KOPT-K1 (cell line): Measurements from ENCODE around the gene ZEB2.

Source experiments
- H3K27ac ChIP-seq: fragments of 200-600 bp; sonication (generic); 2 replicates; pipeline ENCODE4 v1.5.1; 2016; ENCODE audit warnings: antibody characterized with exemption, mild to moderate bottlenecking, low read depth, low read length; ENCODE audit not compliant: poor library complexity, severe bottlenecking
- H3K36me3 ChIP-seq: fragments of 200-600 bp; sonication (generic); 2 replicates; pipeline ENCODE4 v1.5.1; 2017; ENCODE audit warnings: antibody characterized with exemption, mild to moderate bottlenecking, low read length, moderate library complexity; ENCODE audit not compliant: insufficient read depth
- H3K9me3 ChIP-seq: fragments of 200-600 bp; sonication (generic); 2 replicates; pipeline ENCODE4 v1.5.1; 2017; ENCODE audit warnings: antibody characterized with exemption, low read length, mild to moderate bottlenecking; ENCODE audit not compliant: insufficient read depth, poor library complexity, severe bottlenecking

ZEB2 gene

DNA sequence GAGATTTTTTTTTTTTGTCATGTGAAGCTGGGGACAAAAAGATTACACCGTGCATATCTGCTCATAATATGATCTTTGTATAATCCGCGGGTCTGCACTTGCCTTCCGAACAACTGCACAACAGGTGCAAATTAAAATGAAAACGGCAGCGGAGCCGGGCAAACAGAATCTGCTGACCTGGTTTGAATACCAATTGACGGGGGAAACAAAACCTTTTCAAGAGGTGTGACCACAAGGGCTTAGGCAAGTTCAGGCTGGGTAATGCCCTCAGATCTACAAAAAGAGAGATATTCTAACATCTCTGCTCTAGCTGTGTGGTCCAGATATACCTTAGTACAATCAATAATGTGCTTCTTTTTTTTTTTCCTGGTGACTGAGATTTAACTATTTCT is 88.5 kb downstream of the ZEB2 start:
- no peaks in the 10 kb centered on the region for H3K9me3 ChIP-seq
- H3K27ac ChIP-seq = no peak overlapping the region
- H3K36me3 ChIP-seq = no peaks in the 10 kb centered on the region

- H3K27ac ChIP-seq = no peak overlapping the region
- H3K9me3 ChIP-seq = no peaks in the 10 kb centered on the region
- H3K36me3 ChIP-seq = no peaks in the 10 kb centered on the region
Observed at GRCh38 chr2:144430722-144431391, 89.1 kb downstream of the ZEB2 start.

- Histone ChIP-seq H3K9me3 (no peaks in the 10 kb centered on the region), H3K36me3 (no peaks in the 10 kb centered on the region), H3K27ac (no peak overlapping the region)
Observed at GRCh38 chr2:144429396-144430112, 90.4 kb downstream of the ZEB2 start.

DNA sequence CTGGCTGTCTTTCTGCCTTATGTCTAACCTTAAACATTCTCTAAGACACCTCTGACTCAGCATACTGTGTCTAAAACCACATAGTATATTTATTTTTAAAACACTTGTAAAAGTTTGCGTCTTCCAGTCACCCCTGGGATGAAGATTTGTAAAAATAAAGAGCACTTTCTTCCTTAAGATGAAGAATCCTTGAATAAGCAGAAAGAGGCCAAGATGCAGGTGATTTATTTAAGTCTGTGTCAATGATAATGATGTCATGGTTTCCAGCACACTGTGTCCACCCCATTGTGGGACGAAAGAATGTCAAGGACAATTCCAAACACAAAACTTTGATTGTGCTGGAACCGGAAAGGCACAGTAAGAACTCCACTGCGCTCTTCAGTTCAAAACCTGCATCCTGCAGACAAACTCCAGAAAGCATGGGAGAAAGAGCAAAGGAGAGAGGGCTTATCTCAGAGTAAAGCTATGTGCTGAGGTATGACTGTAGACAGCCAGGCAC is 92.9 kb downstream of the ZEB2 start:
- H3K27ac ChIP-seq = no peak overlapping the region
- H3K9me3 ChIP-seq = no peaks in the 10 kb centered on the region
- no peaks in the 10 kb centered on the region for H3K36me3 ChIP-seq

DNA sequence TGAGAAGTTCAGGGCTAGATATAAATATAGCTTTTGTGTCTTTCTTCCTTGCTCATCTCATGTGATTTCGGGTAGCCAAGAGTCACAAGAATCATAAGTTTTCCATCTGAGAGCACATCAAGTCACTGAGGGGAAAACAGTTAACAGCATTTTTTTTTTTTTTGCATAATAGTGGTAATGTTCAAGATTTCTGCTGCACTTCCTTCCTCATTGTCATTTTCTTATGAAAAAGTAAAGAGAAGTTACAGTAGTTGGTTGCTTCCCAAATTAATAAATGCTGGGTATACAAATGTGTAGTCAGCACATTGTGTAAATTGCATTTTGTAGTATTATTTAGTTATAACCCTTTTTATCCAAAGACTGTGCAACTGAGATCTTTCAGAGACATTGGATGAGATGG is 93.6 kb downstream of the ZEB2 start:
- Histone ChIP-seq H3K9me3 (no peaks in the 10 kb centered on the region), H3K36me3 (no peaks in the 10 kb centered on the region), H3K27ac (no peak overlapping the region)

DNA sequence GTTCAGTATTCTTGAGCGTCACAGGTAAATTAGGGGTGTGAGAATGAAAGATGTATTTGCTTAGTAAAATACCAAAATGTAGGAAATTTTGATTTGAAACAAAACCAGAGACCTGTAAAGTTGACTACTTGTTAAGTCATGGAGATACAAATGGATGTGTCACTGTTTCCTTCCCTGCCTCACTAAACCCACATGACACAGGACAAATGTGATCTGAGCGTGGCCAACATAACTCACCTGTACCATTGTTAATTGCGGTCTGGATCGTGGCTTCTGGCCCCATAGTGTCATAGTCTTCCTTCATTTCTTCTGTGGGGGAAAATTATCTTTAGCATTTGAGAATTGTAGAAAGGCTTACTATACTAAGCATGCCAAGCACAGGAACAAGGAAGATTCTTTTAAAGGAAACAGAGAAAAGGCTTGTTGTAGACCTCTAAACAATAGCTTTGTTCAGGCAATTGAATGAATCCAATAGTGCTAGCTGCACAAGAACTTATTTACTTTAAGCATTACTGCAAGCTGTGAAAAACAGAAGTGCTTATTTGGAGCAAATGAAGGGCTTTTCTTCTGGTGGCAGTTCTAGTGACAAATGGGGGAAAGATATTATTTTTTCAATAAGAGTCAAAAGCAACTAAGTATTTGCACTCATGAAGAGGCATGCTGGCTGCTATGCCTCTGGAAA is 95.2 kb downstream of the ZEB2 start:
- H3K9me3 ChIP-seq = no peaks in the 10 kb centered on the region
- no peaks in the 10 kb centered on the region for H3K36me3 ChIP-seq
- no peak overlapping the region for H3K27ac ChIP-seq

GRCh38 chr2:144421606-144422510 is 98.1 kb downstream of the ZEB2 start:
- no peaks in the 10 kb centered on the region for H3K9me3 ChIP-seq
- no peaks in the 10 kb centered on the region for H3K36me3 ChIP-seq
- no peak overlapping the region for H3K27ac ChIP-seq

DNA sequence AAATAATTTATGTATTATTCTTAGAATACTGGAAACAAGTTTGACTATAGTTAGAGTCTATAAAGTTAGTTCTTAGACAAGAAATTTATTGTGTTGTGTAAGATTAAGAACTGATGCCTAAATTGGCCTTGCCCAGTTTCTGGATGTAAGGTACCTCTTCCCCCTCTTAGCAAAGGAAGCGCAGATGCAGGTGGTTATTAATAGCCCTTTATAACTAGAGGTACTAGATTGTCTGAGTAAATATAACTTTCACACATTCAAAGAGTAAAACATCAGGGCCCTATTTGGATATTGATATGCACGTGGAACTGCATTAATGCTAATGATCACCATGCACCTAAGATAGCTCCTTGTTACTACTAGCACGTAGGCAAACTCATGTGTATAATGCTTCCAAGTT is 100.7 kb downstream of the ZEB2 start:
- no peaks in the 10 kb centered on the region for H3K36me3 ChIP-seq
- no peak overlapping the region for H3K27ac ChIP-seq
- H3K9me3 ChIP-seq = no peaks in the 10 kb centered on the region

- H3K36me3 ChIP-seq = no peaks in the 10 kb centered on the region
- no peaks in the 10 kb centered on the region for H3K9me3 ChIP-seq
- no peak overlapping the region for H3K27ac ChIP-seq
Observed at GRCh38 chr2:144415386-144415785, 104.5 kb downstream of the ZEB2 start.

DNA sequence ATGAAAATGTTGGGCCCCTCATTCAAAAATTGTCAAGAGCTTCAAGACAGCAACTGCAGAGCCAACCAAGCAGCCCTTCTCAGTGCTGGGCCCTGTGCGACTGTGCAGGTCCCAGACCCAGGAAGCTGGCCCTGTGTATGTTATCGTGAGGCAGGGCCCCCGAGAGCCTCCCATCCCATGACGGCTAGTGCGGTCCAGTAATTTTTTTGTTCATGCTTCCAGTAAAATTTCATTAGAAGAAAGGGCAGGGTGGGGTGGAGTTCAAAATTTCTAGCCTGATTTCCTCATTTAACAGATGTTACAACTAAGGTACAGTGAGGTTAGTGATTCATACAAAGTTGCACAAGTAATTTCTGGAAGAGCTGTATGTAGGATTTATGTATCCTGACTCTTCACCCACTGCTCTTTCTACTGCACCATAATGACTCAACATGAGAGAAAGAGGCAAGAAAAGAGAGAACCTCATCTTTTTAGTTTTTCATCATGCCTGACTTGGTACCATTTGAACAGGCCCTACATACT is 105.5 kb downstream of the ZEB2 start:
- no peak overlapping the region for H3K27ac ChIP-seq
- H3K9me3 ChIP-seq = no peaks in the 10 kb centered on the region
- H3K36me3 ChIP-seq = no peaks in the 10 kb centered on the region

DNA sequence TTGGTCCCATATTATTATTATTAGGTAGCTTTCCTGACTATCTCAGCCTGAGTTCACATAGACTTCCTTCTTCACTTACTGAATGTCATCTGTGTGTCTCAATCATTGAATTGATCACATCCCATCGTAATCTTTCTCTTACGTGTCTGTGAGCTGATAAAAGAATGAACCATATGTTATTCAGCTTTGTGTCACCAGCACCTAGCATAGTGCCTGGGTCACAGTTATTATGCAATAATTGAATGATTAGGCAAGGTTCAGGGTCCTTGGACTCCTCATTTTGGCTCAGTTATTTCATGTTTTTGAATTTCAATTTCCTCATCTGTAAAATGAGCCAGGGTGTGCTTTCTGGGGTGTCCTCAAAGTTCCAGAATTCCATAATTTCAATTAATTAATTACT is 107.2 kb downstream of the ZEB2 start:
- H3K36me3 ChIP-seq = no peaks in the 10 kb centered on the region
- H3K9me3 ChIP-seq = no peaks in the 10 kb centered on the region
- no peak overlapping the region for H3K27ac ChIP-seq

GRCh38 chr2:144411473-144411872 is 108.4 kb downstream of the ZEB2 start:
- H3K36me3 ChIP-seq = no peaks in the 10 kb centered on the region
- H3K9me3 ChIP-seq = no peaks in the 10 kb centered on the region
- H3K27ac ChIP-seq = no peak overlapping the region

DNA sequence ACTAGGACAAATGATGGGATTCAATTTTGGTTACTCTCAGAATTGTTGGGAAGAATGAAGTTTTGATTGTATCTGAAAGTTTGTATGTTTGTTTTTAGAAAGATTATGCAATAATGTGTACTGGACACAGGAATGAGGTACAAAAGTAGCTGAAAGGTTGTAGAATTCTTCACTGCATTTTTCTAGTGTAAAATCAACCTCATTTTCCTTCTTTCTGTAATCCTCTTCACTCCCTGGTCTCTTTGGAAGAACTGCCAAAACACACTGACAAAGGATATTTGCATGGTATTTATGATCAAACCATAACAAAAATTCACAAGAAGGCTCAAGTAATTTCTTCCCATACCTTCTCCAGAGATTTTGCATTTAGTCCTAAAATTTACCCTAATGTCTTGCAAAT is 110.7 kb downstream of the ZEB2 start:
- no peaks in the 10 kb centered on the region for H3K36me3 ChIP-seq
- no peak overlapping the region for H3K27ac ChIP-seq
- H3K9me3 ChIP-seq = no peaks in the 10 kb centered on the region

DNA sequence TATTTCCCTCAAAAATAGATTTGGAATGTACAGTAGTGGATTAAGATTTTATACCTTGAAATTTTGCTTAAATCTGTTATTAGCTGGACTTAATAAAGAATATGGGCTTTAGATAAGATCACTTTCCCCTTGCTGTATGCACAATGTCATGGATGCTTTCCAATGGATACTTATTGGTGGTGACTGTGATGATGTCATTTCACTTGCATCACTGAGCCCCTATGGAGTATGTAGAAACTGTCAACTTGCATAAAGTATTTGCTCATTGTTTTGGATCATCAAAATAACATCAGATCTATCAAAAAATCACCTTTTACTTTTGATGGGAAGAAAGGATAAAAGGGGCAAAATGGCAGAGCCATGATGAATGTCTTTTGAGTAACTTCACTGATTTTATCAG is 112.7 kb downstream of the ZEB2 start:
- Histone ChIP-seq H3K27ac (no peak overlapping the region), H3K9me3 (no peaks in the 10 kb centered on the region), H3K36me3 (no peaks in the 10 kb centered on the region)
